ENCODE data around the gene NFYC.

DNA sequence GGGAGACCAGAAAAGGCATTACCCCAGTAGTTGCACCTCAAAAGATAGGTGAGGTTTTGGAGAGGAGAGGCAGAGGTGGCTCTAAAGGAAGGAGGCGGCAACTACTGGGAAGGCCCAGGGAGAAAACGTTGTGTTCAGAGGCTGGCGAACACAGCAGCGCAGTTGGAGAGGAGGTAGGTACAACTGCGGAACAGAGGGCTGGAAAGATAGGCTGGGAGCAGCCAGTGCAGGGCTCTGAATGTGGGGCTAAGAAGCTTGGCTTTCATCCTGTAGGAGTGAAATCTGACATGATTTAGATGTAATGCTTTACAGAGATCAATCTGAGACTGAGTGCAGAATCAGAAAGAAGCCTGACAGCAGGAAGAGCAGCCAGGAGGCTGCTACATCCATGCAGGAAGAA is 39.0 kb upstream of the NFYC start:
- TF ChIP-seq, protein P1, sequence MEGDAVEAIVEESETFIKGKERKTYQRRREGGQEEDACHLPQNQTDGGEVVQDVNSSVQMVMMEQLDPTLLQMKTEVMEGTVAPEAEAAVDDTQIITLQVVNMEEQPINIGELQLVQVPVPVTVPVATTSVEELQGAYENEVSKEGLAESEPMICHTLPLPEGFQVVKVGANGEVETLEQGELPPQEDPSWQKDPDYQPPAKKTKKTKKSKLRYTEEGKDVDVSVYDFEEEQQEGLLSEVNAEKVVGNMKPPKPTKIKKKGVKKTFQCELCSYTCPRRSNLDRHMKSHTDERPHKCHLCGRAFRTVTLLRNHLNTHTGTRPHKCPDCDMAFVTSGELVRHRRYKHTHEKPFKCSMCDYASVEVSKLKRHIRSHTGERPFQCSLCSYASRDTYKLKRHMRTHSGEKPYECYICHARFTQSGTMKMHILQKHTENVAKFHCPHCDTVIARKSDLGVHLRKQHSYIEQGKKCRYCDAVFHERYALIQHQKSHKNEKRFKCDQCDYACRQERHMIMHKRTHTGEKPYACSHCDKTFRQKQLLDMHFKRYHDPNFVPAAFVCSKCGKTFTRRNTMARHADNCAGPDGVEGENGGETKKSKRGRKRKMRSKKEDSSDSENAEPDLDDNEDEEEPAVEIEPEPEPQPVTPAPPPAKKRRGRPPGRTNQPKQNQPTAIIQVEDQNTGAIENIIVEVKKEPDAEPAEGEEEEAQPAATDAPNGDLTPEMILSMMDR (IDR thresholded peaks at IDR 0.05) = no peak
- TF ChIP-seq POLR2A (IDR thresholded peaks at IDR 0.05) = no peak
